K562 (cell line): ENCODE measurements around the gene HDAC9. TPM values are rescaled to one million over a fixed set of nuclear protein-coding genes. Genes with fewer than 3 reads are reported as not detected.

Experiments used
- ATAC-seq: fragments of 200-7000 bp; cut with Tn5 transposase; 3 replicates; pipeline ENCODE4 v1.9.1; 2020; ENCODE audit warnings: moderate library complexity
- BruUV-seq: library from RNA; stranded (reverse); fragments of 400-500 nt; replicated peaks from 2 replicates; lab custom pipeline; 2021; lab: Mats Ljungman, UMichigan
- CTCF ChIA-PET: fragments of 300-600 bp; formaldehyde crosslinking; extraction: SDS; loops from one replicate; lab custom pipeline; 2021; ENCODE audit warnings: low intra/inter-chr PET ratio; lab: Yijun Ruan, JAX
- POLR2A ChIA-PET: fragments of 300-600, 350-650 bp; sonication (Branson Sonifier 250); formaldehyde crosslinking; extraction: SDS; loops from one replicate; lab custom pipeline; 2021; ENCODE audit warnings: antibody characterized with exemption, inconsistent platforms; lab: Yijun Ruan, JAX
- DNase-seq, 4 experiments: peaks; one replicate each; pipeline versions ENCODE4 v3.0.0 to v3.0.0-alpha.2; 2011 to 2018; ENCODE audit warnings: low spot score in 3 of 4, mixed read lengths in 3 of 4; ENCODE audit errors: extremely low read depth in 1 of 4
- FAIRE-seq: peaks from 2 replicates; lab custom pipeline; 2011; peaks lifted over from hg19 to GRCh38; lab: Jason Lieb, UNC
- H2AFZ ChIP-seq: 2 replicates; pipeline ENCODE4 v1.6.0; 2011; ENCODE audit warnings: low read depth, low read length, control low read depth, inconsistent platforms
- H3K27ac ChIP-seq: fragments of 200-600 bp; 3 replicates; pipeline ENCODE4 v1.8.0; 2011; ENCODE audit warnings: low read depth, mild to moderate bottlenecking, control low read depth, inconsistent platforms, low read length, moderate library complexity, mixed read lengths; ENCODE audit errors: extremely low read depth
- H3K27me3 ChIP-seq, 2 experiments: fragments of 300-600 bp in 1 of 2; 2 replicates in 1 of 2; 3 replicates in 1 of 2; pipeline versions ENCODE4 v1.6.0 to v1.8.0; 2011; ENCODE audit warnings: inconsistent platforms in 2 of 2, low read length in 2 of 2, mild to moderate bottlenecking in 1 of 2, mixed read lengths in 1 of 2, moderate library complexity in 1 of 2; ENCODE audit not compliant: control insufficient read depth in 2 of 2, insufficient read depth in 2 of 2
- H3K36me3 ChIP-seq: fragments of 300-600 bp; 3 replicates; pipeline ENCODE4 v1.8.0; 2011; ENCODE audit warnings: mild to moderate bottlenecking, low read length, inconsistent platforms; ENCODE audit not compliant: control insufficient read depth, insufficient read depth
- H3K4me1 ChIP-seq, 2 experiments: fragments of 200-600 bp in 1 of 2; replicated peaks in 1 of 2; 2 replicates in 1 of 2; 3 replicates in 1 of 2; pipeline versions ENCODE4 v1.5.1 to v1.8.0; 2011; ENCODE audit warnings: inconsistent platforms in 2 of 2, low read length in 2 of 2, mild to moderate bottlenecking in 1 of 2, mixed read lengths in 1 of 2, moderate library complexity in 1 of 2; ENCODE audit not compliant: control insufficient read depth in 2 of 2, insufficient read depth in 2 of 2
- H3K4me2 ChIP-seq: 2 replicates; pipeline ENCODE4 v1.6.1; 2011; ENCODE audit warnings: low read length, control low read depth, inconsistent platforms, mixed read lengths; ENCODE audit not compliant: insufficient read depth
- H3K4me3 ChIP-seq: fragments of 200-600 bp; sonication (generic), shearing (Covaris generic); 2 replicates; pipeline ENCODE4 v1.5.1; 2016; ENCODE audit warnings: control low read depth, inconsistent platforms
- H3K79me2 ChIP-seq: fragments of 200-600 bp; 3 replicates; pipeline ENCODE4 v1.8.0; 2011; ENCODE audit warnings: low read length, inconsistent platforms; ENCODE audit not compliant: control insufficient read depth, insufficient read depth
- H3K9ac ChIP-seq, 2 experiments: 2 replicates each; pipeline versions ENCODE4 v1.6.0 to v1.6.1; 2011; ENCODE audit warnings: low read depth in 2 of 2, low read length in 2 of 2, control low read depth in 1 of 2, inconsistent platforms in 1 of 2, mild to moderate bottlenecking in 1 of 2, mixed read lengths in 1 of 2; ENCODE audit not compliant: insufficient read depth in 1 of 2
- H3K9me1 ChIP-seq: one replicate; pipeline ENCODE4 v1.6.0; 2011; ENCODE audit warnings: inconsistent platforms, mild to moderate bottlenecking, low read length, moderate library complexity; ENCODE audit not compliant: control insufficient read depth, insufficient read depth
- H3K9me3 ChIP-seq: replicated peaks from 2 replicates; pipeline ENCODE4 v1.5.1; 2011; ENCODE audit warnings: low read depth, low read length, inconsistent platforms; ENCODE audit not compliant: control insufficient read depth, insufficient read depth
- H4K20me1 ChIP-seq: replicated peaks from 2 replicates; pipeline ENCODE4 v1.6.1; 2011; ENCODE audit warnings: low read length, inconsistent platforms, mixed read lengths; ENCODE audit not compliant: control insufficient read depth, insufficient read depth
- CBX2 ChIP-seq: fragments of 200-600 bp; sonication (generic); IDR thresholded peaks from one replicate; pipeline ENCODE4 v1.6.1; 2012; ENCODE audit warnings: mild to moderate bottlenecking, low read length, inconsistent platforms; ENCODE audit not compliant: insufficient read depth, poor library complexity, severe bottlenecking
- ESRRB ChIP-seq: fragments of 250-450 bp; sonication (Bioruptor Pico); IDR thresholded peaks from 2 replicates; pipeline ENCODE4 v1.5.0; 2020; ENCODE audit warnings: mild to moderate bottlenecking, moderate library complexity, borderline replicate concordance
- HNRNPL ChIP-seq: fragments of 200-400 bp; formaldehyde crosslinking; IDR thresholded peaks from 2 replicates; pipeline ENCODE4 v1.6.1; 2017; ENCODE audit warnings: low read depth, mild to moderate bottlenecking, low read length
- RUNX1 ChIP-seq: sonication (generic); IDR thresholded peaks from 2 replicates; pipeline ENCODE4 v1.6.1; 2016; ENCODE audit warnings: antibody characterized with exemption, low read depth
- ZC3H4 ChIP-seq: sonication (generic); formaldehyde crosslinking; IDR thresholded peaks from 2 replicates; pipeline ENCODE4 v1.9.0; 2021; ENCODE audit warnings: missing genetic modification reagents, borderline replicate concordance
- WGBS: fragments of 100-300 bp; shearing (Covaris generic); methylation state at CpG from one replicate; pipeline ENCODE4 v1.1.6; 2016; ENCODE audit warnings: low coverage, mixed read lengths; ENCODE audit not compliant: insufficient coverage; ENCODE audit errors: missing lambda C conversion rate; 5-methylcytosine and 5-hydroxymethylcytosine counted together
- in situ Hi-C: fragments of 300-500 bp; cut with MboI; formaldehyde crosslinking; loops from 4 replicates; pipeline ENCODE4 v1.15.0; 2018; ENCODE audit warnings: inconsistent platforms, mixed read lengths
- intact Hi-C: fragments of 100-400 bp; cut with micrococcal nuclease; formaldehyde crosslinking; loops from 2 replicates; pipeline ENCODE4 v1.14.2; 2022
- polyA plus RNA-seq, 8 experiments: library from polyadenylated mRNA; depleted of rRNA in 4 of 8; stranded (reverse) in 5 of 8; unstranded in 3 of 8; fragments of >200 nt; fragmentation: Nextera tagmentation in 2 of 8; fragmentation: Illumina TruSeq in 1 of 8; extraction: Ambion mirVana in 2 of 8; extraction: Trizol in 1 of 8; gene quantifications; 2 replicates each; pipeline versions ENCODE4 v1.2.1 to v1.2.3, GENCODE V29; 2011 to 2014; ENCODE audit warnings: inconsistent platforms in 1 of 8, missing spikeins in 1 of 8
- total RNA-seq, 7 experiments: library from RNA; depleted of rRNA in 6 of 7; stranded (reverse); fragments of >200 nt in 6 of 7; fragmentation: Illumina TruSeq in 2 of 7; extraction: Trizol in 2 of 7; gene quantifications; 2 replicates each; pipeline versions ENCODE4 v1.2.1 to v1.2.3, GENCODE V29; 2011 to 2021; ENCODE audit warnings: low replicate concordance in 1 of 7
- TF ChIP-seq, protein P1 (sequence below): sonication (generic); formaldehyde crosslinking; IDR thresholded peaks from 2 replicates; pipeline ENCODE4 v1.8.1; 2023; ENCODE audit warnings: missing genetic modification reagents, mild to moderate bottlenecking, borderline replicate concordance
- TF ChIP-seq, protein P2 (sequence below): sonication (generic); formaldehyde crosslinking; IDR thresholded peaks from 2 replicates; pipeline ENCODE4 v1.8.1; 2023; ENCODE audit warnings: mild to moderate bottlenecking, missing genetic modification reagents, moderate library complexity
- TF ChIP-seq, protein P3 (sequence below): IDR thresholded peaks from 3 replicates; pipeline ENCODE4 v1.6.1; 2011; ENCODE audit warnings: borderline replicate concordance, mild to moderate bottlenecking; ENCODE audit not compliant: insufficient read length, insufficient read depth

Gene HDAC9
- total and polyA plus RNA-seq, 9 of the 15 experiments (the other 6 are each of a cell fraction or from before 2014, with no cell fraction given) = 0.08 to 0.91 (median 0.33) TPM

DNA sequence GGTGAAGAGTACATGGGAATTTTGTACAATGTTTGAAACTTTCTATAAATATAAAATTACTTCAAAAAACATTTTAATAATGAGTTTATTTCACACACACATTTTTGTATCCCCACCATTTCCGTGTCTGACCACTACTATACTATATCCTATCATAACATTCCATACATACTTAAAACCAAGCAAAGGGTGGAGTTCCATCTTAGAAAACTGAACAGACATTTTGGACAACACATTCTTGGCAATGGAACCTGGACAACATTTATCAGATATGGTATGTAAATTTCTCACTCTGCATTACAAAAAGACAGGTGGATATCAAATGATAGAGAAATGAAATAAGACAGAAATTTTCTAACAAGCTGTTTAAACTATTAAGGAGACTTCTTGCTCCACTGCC, 453.0 kb downstream of the HDAC9 start:
- no TSS peak for BruUV-seq
- CTCF ChIA-PET = no interaction called here

DNA sequence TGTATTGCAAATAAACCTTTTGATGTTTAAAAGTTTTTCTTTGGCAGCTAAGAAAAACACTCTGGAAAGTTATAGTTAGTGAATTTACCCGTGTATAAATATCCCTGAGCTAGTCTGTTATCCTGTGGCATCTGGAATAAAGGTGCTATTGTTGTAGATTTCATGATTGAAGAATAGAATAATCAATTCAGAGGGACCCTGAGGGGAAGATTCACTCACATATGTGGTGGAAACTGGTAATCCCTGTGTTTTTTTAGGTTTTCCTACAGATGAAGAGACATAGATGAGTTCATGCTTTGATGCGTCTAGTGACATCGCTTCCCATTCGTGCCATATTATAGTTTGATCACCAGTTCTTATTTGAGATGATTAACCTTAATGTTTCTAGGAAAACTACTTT, 457.3 kb downstream of the HDAC9 start:
- FAIRE-seq (no peak), ATAC-seq (no peak), DNase-seq (no peak)
- no peak overlapping the region for H3K4me2 ChIP-seq
- no peak overlapping the region for H2AFZ ChIP-seq
- in situ Hi-C loops (no loop called here), intact Hi-C loops (no loop called here)
- H4K20me1 ChIP-seq = no peaks in the 10 kb centered on the region
- H3K4me3 ChIP-seq = no peak overlapping the region
- no peaks in the 10 kb centered on the region for H3K27me3 ChIP-seq
- CTCF ChIA-PET = no interaction called here
- WGBS = 4% methylated on average over 4 of the region's 4 CpGs
- H3K9me3 ChIP-seq = no peaks in the 10 kb centered on the region
- no peak overlapping the region for H3K9ac ChIP-seq
- no peak overlapping the region for H3K27ac ChIP-seq
- POLR2A ChIA-PET = interaction anchor here (0.6 kb wide), 1 partner anchor 496 kb away, joined by 3 read pairs; no protein-coding TSS in a partner anchor
- H3K4me1 ChIP-seq = no peaks in the 10 kb centered on the region
- BruUV-seq = no TSS peak
- H3K79me2 ChIP-seq = no peaks in the 10 kb centered on the region
- no peaks in the 10 kb centered on the region for H3K9me1 ChIP-seq
- H3K36me3 ChIP-seq = no peaks in the 10 kb centered on the region
- TF ChIP-seq, protein P1, sequence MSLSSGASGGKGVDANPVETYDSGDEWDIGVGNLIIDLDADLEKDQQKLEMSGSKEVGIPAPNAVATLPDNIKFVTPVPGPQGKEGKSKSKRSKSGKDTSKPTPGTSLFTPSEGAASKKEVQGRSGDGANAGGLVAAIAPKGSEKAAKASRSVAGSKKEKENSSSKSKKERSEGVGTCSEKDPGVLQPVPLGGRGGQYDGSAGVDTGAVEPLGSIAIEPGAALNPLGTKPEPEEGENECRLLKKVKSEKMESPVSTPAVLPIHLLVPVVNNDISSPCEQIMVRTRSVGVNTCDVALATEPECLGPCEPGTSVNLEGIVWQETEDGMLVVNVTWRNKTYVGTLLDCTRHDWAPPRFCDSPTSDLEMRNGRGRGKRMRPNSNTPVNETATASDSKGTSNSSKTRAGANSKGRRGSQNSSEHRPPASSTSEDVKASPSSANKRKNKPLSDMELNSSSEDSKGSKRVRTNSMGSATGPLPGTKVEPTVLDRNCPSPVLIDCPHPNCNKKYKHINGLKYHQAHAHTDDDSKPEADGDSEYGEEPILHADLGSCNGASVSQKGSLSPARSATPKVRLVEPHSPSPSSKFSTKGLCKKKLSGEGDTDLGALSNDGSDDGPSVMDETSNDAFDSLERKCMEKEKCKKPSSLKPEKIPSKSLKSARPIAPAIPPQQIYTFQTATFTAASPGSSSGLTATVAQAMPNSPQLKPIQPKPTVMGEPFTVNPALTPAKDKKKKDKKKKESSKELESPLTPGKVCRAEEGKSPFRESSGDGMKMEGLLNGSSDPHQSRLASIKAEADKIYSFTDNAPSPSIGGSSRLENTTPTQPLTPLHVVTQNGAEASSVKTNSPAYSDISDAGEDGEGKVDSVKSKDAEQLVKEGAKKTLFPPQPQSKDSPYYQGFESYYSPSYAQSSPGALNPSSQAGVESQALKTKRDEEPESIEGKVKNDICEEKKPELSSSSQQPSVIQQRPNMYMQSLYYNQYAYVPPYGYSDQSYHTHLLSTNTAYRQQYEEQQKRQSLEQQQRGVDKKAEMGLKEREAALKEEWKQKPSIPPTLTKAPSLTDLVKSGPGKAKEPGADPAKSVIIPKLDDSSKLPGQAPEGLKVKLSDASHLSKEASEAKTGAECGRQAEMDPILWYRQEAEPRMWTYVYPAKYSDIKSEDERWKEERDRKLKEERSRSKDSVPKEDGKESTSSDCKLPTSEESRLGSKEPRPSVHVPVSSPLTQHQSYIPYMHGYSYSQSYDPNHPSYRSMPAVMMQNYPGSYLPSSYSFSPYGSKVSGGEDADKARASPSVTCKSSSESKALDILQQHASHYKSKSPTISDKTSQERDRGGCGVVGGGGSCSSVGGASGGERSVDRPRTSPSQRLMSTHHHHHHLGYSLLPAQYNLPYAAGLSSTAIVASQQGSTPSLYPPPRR (CRISPR knock-in tag) = no peak
- TF ChIP-seq ESRRB (CRISPR knock-in tag) (no peak), ZC3H4 (CRISPR knock-in tag) (no peak), RUNX1 (no peak), CBX2 (no peak)
- TF ChIP-seq, protein P2, sequence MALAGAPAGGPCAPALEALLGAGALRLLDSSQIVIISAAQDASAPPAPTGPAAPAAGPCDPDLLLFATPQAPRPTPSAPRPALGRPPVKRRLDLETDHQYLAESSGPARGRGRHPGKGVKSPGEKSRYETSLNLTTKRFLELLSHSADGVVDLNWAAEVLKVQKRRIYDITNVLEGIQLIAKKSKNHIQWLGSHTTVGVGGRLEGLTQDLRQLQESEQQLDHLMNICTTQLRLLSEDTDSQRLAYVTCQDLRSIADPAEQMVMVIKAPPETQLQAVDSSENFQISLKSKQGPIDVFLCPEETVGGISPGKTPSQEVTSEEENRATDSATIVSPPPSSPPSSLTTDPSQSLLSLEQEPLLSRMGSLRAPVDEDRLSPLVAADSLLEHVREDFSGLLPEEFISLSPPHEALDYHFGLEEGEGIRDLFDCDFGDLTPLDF (CRISPR knock-in tag) = no peak

More for the DNA sequence above, 453.0 kb downstream of the HDAC9 start:
- 0% methylated on average over 1 of the region's 1 CpG for WGBS
- no peak overlapping the region for H3K9ac ChIP-seq
- no peak for FAIRE-seq
- TF ChIP-seq, protein P3, sequence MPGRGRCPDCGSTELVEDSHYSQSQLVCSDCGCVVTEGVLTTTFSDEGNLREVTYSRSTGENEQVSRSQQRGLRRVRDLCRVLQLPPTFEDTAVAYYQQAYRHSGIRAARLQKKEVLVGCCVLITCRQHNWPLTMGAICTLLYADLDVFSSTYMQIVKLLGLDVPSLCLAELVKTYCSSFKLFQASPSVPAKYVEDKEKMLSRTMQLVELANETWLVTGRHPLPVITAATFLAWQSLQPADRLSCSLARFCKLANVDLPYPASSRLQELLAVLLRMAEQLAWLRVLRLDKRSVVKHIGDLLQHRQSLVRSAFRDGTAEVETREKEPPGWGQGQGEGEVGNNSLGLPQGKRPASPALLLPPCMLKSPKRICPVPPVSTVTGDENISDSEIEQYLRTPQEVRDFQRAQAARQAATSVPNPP = no peak
- TF ChIP-seq ZC3H4 (CRISPR knock-in tag) (no peak), HNRNPL (no peak)
- no peak for DNase-seq
- H3K27me3 ChIP-seq = no peaks in the 10 kb centered on the region
- no peaks in the 10 kb centered on the region for H3K4me1 ChIP-seq
- no peaks in the 10 kb centered on the region for H3K36me3 ChIP-seq
- H3K27ac ChIP-seq = no peak overlapping the region
- H4K20me1 ChIP-seq = no peaks in the 10 kb centered on the region
- in situ Hi-C loops (no loop called here), intact Hi-C loops (no loop called here)
- no peak overlapping the region for H3K4me2 ChIP-seq
- H3K79me2 ChIP-seq = no peaks in the 10 kb centered on the region
- no peak overlapping the region for H3K4me3 ChIP-seq
- no peak for ATAC-seq
- no peaks in the 10 kb centered on the region for H3K9me3 ChIP-seq
- no peaks in the 10 kb centered on the region for H3K9me1 ChIP-seq
- no peak overlapping the region for H2AFZ ChIP-seq
- POLR2A ChIA-PET = no interaction called here
